Naive B cell (primary cell): ENCODE results near the gene EEF2. TPM values are rescaled to one million over a fixed set of nuclear protein-coding genes. Genes with fewer than 3 reads are reported as not detected.

Source experiments
- ATAC-seq, 2 donors: fragments of 150-1000 bp; cut with Tn5 transposase; 2 replicates each; pipeline ENCODE4 v1.10.0; 2021; ENCODE audit warnings: low read depth in 2 of 2, mild to moderate bottlenecking in 2 of 2, moderate library complexity in 2 of 2
- DNase-seq: peaks from one replicate; pipeline ENCODE4 v3.0.0; 2022
- H3K27ac Mint-ChIP-seq, 6 donors: one replicate each; pipeline ENCODE4 v1.8.0; 2020 to 2022; ENCODE audit warnings: mild to moderate bottlenecking in 6 of 6, mixed read lengths in 6 of 6, moderate library complexity in 5 of 6, inconsistent platforms in 2 of 6
- H3K27me3 Mint-ChIP-seq, 3 donors: one replicate each; pipeline ENCODE4 v1.8.0; 2021 to 2022; ENCODE audit warnings: mixed read lengths in 3 of 3, mild to moderate bottlenecking in 1 of 3
- H3K36me3 Mint-ChIP-seq, 2 donors: one replicate each; pipeline ENCODE4 v1.8.0; 2020 to 2022; ENCODE audit warnings: mixed read lengths in 2 of 2, inconsistent platforms in 1 of 2, mild to moderate bottlenecking in 1 of 2
- H3K4me1 Mint-ChIP-seq, 3 donors: one replicate each; pipeline ENCODE4 v1.8.0; 2020 to 2022; ENCODE audit warnings: mixed read lengths in 3 of 3, inconsistent platforms in 1 of 3, mild to moderate bottlenecking in 1 of 3, moderate library complexity in 1 of 3
- H3K4me3 Mint-ChIP-seq, 8 donors: one replicate each; pipeline ENCODE4 v1.8.0; 2020 to 2022; ENCODE audit warnings: mild to moderate bottlenecking in 8 of 8, mixed read lengths in 8 of 8, moderate library complexity in 8 of 8, inconsistent platforms in 2 of 8
- H3K9me3 Mint-ChIP-seq, 7 donors: one replicate each; pipeline ENCODE4 v1.8.0; 2020 to 2022; ENCODE audit warnings: mixed read lengths in 7 of 7, mild to moderate bottlenecking in 5 of 7, inconsistent platforms in 2 of 7, moderate library complexity in 1 of 7
- polyA plus RNA-seq, 6 donors: library from polyadenylated mRNA; unstranded; fragments of 300-500 nt; fragmentation: Illumina TruSeq; gene quantifications; one replicate each; pipeline ENCODE4 v1.2.3, GENCODE V29; 2021; ENCODE audit warnings: low read depth in 6 of 6

Gene EEF2
- polyA plus RNA-seq, 6 donors from 2014 or later = 315 to 696 (median 594) TPM

DNA sequence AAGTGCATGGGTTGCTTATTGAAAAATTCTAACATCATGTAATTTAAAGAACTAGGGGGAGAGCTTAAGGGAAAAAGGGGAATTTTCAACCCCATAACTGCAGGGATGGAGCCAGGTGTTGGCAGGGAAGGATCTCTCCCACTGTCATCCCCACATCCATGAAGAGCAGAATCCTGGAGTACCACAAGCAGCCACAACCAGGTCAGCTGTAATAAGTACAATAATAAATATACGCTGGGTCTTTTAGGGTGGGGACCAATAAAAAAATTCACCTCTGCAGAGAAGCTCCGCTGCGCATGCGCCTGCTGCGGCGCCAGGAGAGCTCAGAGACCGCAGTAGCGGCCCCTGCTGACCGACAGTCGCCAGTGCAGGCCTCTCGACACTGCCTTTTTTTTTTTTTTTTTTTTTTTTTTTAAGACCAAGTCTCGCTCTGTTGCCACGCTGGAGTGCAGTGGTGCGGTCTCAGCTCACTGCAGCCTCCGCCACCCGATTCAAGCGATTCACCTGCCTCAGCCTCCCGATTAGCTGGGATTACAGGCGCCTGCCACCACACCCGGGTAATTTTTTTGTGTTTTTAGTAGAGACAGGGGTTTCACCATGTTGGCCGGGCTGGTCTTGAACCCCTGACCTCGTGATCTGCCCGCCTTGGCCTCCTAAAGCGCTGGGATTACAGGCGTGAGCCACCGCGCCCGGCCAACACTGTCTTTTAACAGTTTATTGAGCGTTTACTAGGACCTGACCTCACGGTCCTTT lies 2.5 kb upstream of the EEF2 start:
- H3K27ac Mint-ChIP-seq = peak overlapping the region; percentile 92 to 97 (median 95)
- H3K4me3 Mint-ChIP-seq = peak overlapping the region; percentile 79 to 99 (median 97)
- H3K36me3 Mint-ChIP-seq = peaks cover 5 to 8% of the 10 kb centered on the region in 2 donors
- ATAC-seq (peak; percentile 22 to 26), DNase-seq (peak; percentile 87)
- H3K27me3 Mint-ChIP-seq = no peaks in the 10 kb centered on the region
- peaks cover 37 to 60% (median 50%) of the 10 kb centered on the region in 3 donors for H3K4me1 Mint-ChIP-seq
- peaks cover 0 to 2% (median 0%) of the 10 kb centered on the region in 7 donors for H3K9me3 Mint-ChIP-seq

DNA sequence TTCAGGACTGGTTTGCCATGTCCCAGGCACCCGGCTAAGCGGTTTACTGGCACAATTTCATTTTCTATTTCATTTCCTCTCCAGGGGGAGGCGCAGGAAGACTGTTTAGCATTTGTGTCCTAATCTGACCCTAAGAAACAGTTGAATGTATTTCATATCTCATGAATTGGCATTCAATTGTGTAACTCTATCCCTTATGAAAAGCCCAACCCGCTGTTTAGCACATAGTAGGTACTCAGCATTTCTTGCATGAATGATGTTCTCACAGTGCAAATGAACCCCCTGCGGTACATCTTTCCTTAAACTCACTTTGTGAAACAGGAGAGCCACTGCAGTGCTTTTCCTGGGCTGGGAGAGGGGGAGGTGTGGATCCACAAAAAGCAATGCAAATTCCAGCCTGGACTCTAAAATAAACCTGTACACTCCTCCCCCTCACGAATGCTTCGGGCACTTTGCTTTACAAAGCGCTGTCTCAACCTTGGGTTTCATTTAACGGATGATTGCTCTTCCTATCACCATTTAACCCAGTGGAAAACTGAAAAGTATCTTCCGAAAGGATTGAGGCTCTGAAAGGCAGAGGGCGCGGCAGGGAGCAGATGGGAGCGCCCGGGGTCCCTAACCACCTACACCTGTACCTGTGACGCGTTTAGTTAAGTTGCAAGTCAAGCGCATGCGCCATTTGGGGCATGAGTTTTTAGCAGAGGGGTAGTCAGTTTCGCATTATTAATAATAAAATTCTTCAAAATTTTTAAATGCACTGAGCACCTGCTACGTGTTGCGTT lies 1.2 kb upstream of the EEF2 start:
- Mint-ChIP-seq H3K4me3 (peak overlapping the region; percentile 83 to 99 (median 98)), H3K4me1 (peaks cover 38 to 64% (median 53%) of the 10 kb centered on the region in 3 donors), H3K36me3 (peaks cover 5 to 8% of the 10 kb centered on the region in 2 donors), H3K27ac (peak overlapping the region; percentile 96 to 99 (median 98)), H3K9me3 (peaks cover 0 to 2% (median 0%) of the 10 kb centered on the region in 7 donors), H3K27me3 (no peaks in the 10 kb centered on the region)
- DNase-seq = peak; percentile 77
- peak; percentile 35 to 37 for ATAC-seq

DNA sequence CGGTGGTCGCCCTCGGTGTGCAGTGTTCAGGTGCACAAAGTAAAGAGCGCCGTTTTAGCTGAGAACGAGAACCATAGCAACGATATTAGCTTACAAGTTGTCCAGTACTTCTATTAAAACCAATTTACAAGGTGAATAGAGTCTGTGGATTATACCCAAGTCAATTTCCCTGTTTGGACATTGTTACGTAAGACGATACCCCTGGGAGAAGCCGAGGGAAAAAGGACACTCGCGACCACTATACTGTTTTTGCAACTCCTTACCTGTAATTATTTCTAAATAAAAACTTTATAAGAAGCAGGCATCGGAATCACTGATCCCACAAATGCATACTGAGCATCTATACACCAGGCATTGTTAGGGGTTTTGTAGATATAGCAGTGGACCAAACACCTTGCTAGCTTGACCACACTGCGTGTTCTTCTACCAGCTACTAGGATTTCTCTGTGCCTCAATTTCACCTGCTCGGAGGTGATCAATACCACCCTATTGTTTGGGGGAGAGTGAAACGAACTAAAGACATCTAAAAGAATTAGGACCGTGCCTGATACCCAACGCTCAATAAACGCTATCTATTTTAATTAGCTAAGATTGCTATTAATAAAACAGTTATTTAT lies 488 bp upstream of the EEF2 start:
- H3K36me3 Mint-ChIP-seq = peaks cover 5 to 8% of the 10 kb centered on the region in 2 donors
- H3K27ac Mint-ChIP-seq = peak overlapping the region; percentile 96 to 99 (median 98)
- peak overlapping the region; percentile 83 to 99 (median 98) for H3K4me3 Mint-ChIP-seq
- peaks cover 0 to 2% (median 0%) of the 10 kb centered on the region in 7 donors for H3K9me3 Mint-ChIP-seq
- peaks cover 40 to 65% (median 49%) of the 10 kb centered on the region in 3 donors for H3K4me1 Mint-ChIP-seq
- H3K27me3 Mint-ChIP-seq = no peaks in the 10 kb centered on the region
- ATAC-seq = no peak
- DNase-seq = no peak

DNA sequence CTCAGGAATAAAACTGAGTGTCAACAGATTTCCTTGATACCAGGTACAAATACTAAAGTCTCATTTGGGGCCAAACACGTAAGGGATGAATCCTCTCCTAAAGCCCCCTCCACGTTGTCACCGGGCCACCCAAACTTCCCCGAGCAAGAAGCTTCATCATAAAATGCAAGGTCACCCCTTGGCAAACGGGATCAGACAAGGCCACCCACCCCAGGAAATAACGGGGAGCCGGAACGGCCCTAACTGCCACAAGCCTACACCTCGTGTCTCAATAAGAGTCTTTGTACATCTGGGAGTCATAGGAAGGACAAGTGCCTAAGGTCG lies 717 bp downstream of the EEF2 start:
- Mint-ChIP-seq H3K4me3 (peak overlapping the region; percentile 83 to 99 (median 98)), H3K36me3 (peaks cover 5 to 8% of the 10 kb centered on the region in 2 donors), H3K4me1 (peaks cover 33 to 64% (median 51%) of the 10 kb centered on the region in 3 donors), H3K27me3 (no peaks in the 10 kb centered on the region), H3K27ac (peak overlapping the region; percentile 96 to 99 (median 98)), H3K9me3 (peaks cover 0 to 2% (median 0%) of the 10 kb centered on the region in 7 donors)
- ATAC-seq (no peak), DNase-seq (no peak)

DNA sequence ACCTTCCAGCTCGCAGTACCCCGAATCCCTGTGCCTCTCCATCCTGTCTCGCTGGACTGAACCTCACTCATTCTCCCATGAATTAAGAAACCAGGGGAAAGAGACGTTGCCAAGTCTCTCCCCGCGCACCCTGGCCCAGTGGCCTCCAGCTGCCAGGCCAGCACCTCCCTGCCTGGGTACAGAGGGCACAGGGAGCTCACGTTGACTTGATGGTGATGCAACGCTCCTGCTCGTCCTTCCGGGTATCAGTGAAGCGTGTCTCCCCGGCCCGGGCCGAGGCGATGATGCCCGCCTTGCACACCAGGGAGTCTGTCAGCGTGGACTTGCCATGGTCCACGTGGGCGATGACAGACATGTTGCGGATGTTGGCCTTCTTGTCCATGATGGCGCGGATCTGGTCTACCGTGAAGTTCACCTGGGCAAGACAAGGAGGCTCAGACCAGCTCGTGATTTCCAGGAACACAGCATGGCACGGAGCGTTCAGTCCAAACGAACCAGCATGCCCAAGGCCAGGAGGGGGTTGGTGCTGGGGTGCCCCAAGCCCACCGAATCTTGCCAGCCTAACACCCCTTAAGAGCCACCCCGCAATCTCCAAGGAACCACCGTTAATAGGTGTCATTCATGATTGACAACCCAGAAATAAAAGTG lies 1.2 kb downstream of the EEF2 start:
- peaks cover 33 to 63% (median 55%) of the 10 kb centered on the region in 3 donors for H3K4me1 Mint-ChIP-seq
- DNase-seq = no peak

DNA sequence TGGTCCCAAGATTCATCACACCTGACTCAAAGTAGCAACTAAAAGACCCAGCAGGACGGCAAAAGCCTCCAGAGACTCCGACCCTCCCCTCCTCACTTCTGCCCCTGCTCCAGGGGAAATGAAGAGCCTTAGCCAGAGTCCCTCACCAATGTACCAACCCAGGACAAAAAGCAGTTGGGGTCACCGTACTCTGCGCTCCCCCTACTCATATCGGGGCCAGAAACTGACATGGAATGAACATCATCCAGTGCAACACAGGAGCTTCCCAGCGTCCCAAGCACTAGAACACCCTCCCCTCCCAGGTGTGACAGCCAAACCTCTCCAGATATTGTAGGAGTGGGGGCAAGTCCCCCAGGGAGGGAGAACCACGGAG lies 1.7 kb downstream of the EEF2 start:
- Mint-ChIP-seq H3K4me1 (peaks cover 33 to 63% (median 57%) of the 10 kb centered on the region in 3 donors), H3K27me3 (no peaks in the 10 kb centered on the region), H3K36me3 (peaks cover 5 to 8% of the 10 kb centered on the region in 2 donors), H3K27ac (peak overlapping the region; percentile 49 to 99 (median 98)), H3K9me3 (peaks cover 0 to 2% (median 0%) of the 10 kb centered on the region in 7 donors), H3K4me3 (peak overlapping the region; percentile 80 to 99 (median 98))
- ATAC-seq (no peak), DNase-seq (no peak)

More for the DNA sequence above, 1.2 kb downstream of the EEF2 start:
- Mint-ChIP-seq H3K9me3 (peaks cover 0 to 2% (median 0%) of the 10 kb centered on the region in 7 donors), H3K27me3 (no peaks in the 10 kb centered on the region), H3K4me3 (peak overlapping the region; percentile 83 to 99 (median 98)), H3K27ac (peak overlapping the region; percentile 96 to 99 (median 98)), H3K36me3 (peaks cover 5 to 8% of the 10 kb centered on the region in 2 donors)
- ATAC-seq = no peak

DNA sequence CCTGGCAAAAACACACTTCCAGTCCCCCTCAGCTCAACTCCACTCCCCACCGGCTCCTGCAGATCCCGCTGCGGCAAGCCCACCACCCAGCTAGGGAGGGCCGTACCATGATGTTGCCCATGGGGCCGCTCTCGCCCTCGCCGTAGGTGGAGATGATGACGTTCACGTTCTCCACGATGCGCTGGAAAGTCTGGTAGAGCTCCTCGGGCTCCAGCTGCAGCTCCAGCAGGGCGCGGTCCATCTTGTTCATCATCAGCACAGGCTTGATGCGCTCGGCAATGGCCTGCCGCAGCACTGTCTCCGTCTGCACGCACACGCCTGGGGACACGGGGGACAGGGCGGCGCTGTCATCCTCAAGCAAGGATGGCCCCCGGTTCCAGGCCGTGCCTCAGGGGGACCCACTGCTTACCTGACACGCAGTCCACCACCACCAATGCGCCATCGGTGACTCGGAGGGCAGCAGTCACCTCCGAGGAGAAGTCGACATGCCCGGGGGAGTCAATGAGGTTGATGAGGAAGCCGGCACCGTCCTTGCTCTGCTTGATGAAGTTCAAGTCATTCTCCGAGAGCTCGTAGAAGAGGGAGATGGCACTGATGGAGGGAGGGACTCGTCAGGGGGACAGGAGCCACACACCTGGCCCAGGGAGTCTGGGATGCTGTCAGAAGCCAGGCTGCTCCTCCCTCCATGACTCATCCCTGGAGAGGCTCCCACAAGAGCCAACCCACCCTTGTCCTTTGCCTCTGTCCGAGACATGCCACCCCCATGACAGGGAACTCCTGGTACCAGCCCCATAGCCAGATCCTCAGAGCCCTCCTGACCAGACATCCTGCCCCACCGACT lies 2.3 kb downstream of the EEF2 start:
- no peak for DNase-seq
- Mint-ChIP-seq H3K4me3 (peak overlapping the region; percentile 80 to 99 (median 98)), H3K9me3 (peaks cover 0 to 2% (median 0%) of the 10 kb centered on the region in 7 donors), H3K27ac (peak overlapping the region; percentile 49 to 98 (median 85)), H3K4me1 (peaks cover 36 to 61% (median 56%) of the 10 kb centered on the region in 3 donors), H3K36me3 (peaks cover 5 to 11% of the 10 kb centered on the region in 2 donors), H3K27me3 (no peaks in the 10 kb centered on the region)
- ATAC-seq = no peak

DNA sequence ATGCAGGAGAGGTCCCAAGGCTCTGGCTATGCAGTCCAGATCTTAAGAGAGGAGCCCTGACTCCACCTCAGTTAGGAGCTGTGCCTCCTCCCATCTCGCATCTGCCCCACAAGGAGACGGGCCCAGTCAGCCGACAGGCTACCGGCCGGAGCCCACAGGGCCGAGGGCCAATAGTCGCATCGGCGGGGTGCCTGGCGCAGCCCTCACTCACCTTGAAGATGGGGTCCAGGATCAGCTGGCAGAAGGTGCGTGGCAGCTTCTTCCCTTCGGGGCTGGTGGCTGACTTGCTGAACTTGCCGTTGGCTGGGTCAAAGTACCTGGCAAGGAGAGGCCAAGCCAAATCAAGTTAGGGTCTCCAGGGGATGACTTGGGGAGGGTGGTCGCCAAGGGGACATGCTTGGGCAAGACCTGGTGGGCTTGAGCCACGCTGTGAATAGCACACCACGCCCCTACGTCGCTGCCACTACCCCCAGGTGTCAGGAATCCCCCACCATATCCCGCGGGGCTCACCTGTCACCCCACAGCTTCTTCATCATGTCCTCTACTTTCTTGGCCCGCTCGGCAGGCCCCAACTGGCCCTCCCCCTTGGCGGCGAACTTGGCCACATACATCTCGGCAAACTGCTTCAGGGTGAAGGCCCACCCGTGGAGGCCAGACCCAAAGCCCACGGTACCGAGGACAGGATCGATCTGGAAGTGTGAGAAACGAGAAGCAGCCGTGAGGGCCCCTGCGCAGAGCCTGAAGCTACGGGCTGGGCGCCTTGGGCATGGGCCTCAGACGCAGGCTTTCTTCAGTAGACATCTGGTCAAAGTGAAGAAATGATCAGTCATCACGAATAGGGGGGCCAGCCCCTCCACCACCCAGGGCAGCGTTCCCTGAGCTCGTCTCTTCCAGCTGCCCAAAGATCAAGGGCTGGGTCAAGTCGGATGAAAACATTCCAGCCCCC lies 3.3 kb downstream of the EEF2 start:
- H3K9me3 Mint-ChIP-seq = peaks cover 0 to 2% (median 0%) of the 10 kb centered on the region in 7 donors
- H3K36me3 Mint-ChIP-seq = peaks cover 5 to 13% of the 10 kb centered on the region in 2 donors
- ATAC-seq (no peak), DNase-seq (no peak)
- H3K4me3 Mint-ChIP-seq = peak overlapping the region in 5 of 8 donors; percentile 57 to 99 (median 80)
- H3K4me1 Mint-ChIP-seq = peaks cover 36 to 53% (median 49%) of the 10 kb centered on the region in 3 donors
- H3K27me3 Mint-ChIP-seq = no peaks in the 10 kb centered on the region
- H3K27ac Mint-ChIP-seq = peak overlapping the region in 1 of 6 donors; percentile 97

DNA sequence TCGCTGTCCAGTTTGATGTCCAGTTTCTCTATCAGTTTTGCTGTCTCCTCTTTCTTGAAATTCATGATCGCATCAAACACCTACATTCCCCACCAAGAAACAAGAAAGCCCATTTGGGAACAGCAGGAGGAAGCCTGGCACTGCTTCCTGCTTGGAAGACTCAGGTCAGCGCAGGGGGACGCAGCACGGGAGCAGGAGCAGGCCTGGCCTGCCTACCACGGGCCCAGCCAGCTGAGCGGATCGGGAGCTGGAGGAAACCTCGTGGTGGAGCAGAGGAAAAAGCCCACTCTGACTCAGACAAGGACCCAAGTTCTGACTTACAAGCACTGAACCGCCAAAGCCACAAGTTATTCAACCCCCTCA lies 3.9 kb downstream of the EEF2 start:
- peaks cover 0 to 2% (median 0%) of the 10 kb centered on the region in 7 donors for H3K9me3 Mint-ChIP-seq
- peak overlapping the region in 2 of 6 donors; percentile 47 to 75 for H3K27ac Mint-ChIP-seq
- H3K4me3 Mint-ChIP-seq = peak overlapping the region in 3 of 8 donors; percentile 29 to 59 (median 52)
- peaks cover 31 to 48% (median 42%) of the 10 kb centered on the region in 3 donors for H3K4me1 Mint-ChIP-seq
- DNase-seq (no peak), ATAC-seq (no peak)
- H3K36me3 Mint-ChIP-seq = peaks cover 5 to 13% of the 10 kb centered on the region in 2 donors
- no peaks in the 10 kb centered on the region for H3K27me3 Mint-ChIP-seq

DNA sequence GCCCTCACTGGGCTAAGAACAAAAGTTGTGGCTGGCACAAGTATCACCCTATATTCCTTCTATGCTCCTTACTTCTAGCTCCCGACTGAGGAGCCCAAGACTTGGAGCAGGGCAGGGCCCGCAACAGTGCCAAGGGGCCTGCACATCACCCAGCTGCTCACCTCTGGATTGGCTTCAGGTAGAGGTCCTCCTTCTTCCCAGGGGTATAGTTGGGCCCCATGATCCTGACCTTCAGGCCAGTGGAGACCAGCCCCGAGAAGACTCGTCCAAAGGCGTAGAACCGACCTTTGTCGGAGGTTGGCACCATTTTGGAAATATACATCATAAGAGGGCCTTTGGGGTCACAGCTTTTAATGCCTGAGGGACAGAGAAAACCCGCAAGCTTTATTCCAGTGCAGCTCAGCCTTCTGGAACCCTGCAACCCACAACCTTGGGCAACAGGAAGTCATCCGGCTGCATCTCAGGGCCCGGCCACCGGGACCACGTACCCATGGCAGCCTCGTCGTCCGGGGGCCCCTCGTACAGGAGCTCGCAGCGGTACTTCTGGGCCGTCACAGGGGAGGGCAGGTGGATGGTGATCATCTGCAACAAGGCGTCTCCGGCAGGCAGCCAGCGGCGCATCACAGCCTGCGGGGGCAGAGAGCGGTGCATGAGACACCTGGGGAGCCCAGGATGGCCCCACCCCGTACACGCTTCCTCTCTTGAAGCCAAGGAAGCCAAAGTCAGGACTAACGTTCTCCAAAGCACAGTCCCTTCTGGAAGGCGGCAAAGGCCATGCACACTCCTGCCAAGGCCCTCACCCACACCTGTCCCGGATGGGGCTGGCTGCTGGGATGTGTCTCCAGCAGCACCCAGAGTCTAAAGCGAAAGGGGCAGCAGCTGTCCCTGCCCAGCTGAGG lies 4.7 kb downstream of the EEF2 start:
- peaks cover 5 to 13% of the 10 kb centered on the region in 2 donors for H3K36me3 Mint-ChIP-seq
- DNase-seq (no peak), ATAC-seq (no peak)
- H3K4me3 Mint-ChIP-seq = peak overlapping the region in 1 of 8 donors; percentile 59
- H3K9me3 Mint-ChIP-seq = peaks cover 0 to 2% (median 0%) of the 10 kb centered on the region in 7 donors
- no peaks in the 10 kb centered on the region for H3K27me3 Mint-ChIP-seq
- peak overlapping the region in 1 of 6 donors; percentile 75 for H3K27ac Mint-ChIP-seq
- peaks cover 27 to 45% (median 35%) of the 10 kb centered on the region in 3 donors for H3K4me1 Mint-ChIP-seq
